Loucy (cell line): ENCODE measurements around the gene TSPAN32.

Source experiments
- EZH2phosphoT487 ChIP-seq: fragments of 200-600 bp; IDR thresholded peaks from 2 replicates; pipeline ENCODE4 v1.6.1; 2018; ENCODE audit warnings: antibody characterized with exemption, mild to moderate bottlenecking, moderate library complexity, borderline replicate concordance
- TF ChIP-seq, protein P1 (sequence below): fragments of 200-600 bp; sonication (generic); conservative IDR thresholded peaks from 2 replicates; pipeline ENCODE4 v1.5.1; 2014; ENCODE audit warnings: mild to moderate bottlenecking, antibody characterized with exemption, low read length

DNA sequence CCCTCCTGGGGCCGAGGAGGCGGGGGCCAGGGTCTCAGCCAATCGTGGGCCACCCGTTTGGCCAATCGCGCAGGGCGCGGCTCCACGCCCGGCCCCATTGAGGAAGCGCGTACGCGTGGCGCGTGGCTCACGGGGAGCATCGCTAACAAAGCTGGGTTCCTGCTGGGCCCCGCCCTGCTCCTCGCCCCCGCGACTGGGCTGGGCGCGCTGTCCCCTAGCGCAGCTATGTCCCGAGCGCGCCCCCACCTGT lies 30.8 kb upstream of the TSPAN32 start:
- no peak for TF ChIP-seq EZH2phosphoT487
- TF ChIP-seq, protein P1, sequence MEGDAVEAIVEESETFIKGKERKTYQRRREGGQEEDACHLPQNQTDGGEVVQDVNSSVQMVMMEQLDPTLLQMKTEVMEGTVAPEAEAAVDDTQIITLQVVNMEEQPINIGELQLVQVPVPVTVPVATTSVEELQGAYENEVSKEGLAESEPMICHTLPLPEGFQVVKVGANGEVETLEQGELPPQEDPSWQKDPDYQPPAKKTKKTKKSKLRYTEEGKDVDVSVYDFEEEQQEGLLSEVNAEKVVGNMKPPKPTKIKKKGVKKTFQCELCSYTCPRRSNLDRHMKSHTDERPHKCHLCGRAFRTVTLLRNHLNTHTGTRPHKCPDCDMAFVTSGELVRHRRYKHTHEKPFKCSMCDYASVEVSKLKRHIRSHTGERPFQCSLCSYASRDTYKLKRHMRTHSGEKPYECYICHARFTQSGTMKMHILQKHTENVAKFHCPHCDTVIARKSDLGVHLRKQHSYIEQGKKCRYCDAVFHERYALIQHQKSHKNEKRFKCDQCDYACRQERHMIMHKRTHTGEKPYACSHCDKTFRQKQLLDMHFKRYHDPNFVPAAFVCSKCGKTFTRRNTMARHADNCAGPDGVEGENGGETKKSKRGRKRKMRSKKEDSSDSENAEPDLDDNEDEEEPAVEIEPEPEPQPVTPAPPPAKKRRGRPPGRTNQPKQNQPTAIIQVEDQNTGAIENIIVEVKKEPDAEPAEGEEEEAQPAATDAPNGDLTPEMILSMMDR, result no peak
